HCT116 (cell line): ENCODE results near the gene GRIK4. TPM values are rescaled to one million over a fixed set of nuclear protein-coding genes. Genes with fewer than 3 reads are reported as not detected.

Experiments used
- ATAC-seq: fragments of 200-7000 bp; cut with Tn5 transposase; 2 replicates; pipeline ENCODE4 v1.9.1; 2020; ENCODE audit warnings: mild to moderate bottlenecking, moderate library complexity
- BruUV-seq: library from RNA; stranded (reverse); fragments of 400-500 nt; replicated peaks from 2 replicates; lab custom pipeline; 2021; lab: Mats Ljungman, UMichigan
- CTCF ChIA-PET: fragments of 300-600 bp; sonication (Branson Sonifier 250); formaldehyde crosslinking; loops from one replicate; lab custom pipeline; 2021; ENCODE audit warnings: antibody characterized with exemption; lab: Charles Lee
- POLR2A ChIA-PET: fragments of 300-600, 350-600 bp; sonication (Branson Sonifier 250); formaldehyde crosslinking; loops from one replicate; lab custom pipeline; 2021; ENCODE audit warnings: antibody characterized with exemption; lab: Charles Lee
- RAD21 ChIA-PET, 2 experiments: fragments of 300-600 bp; sonication (Branson Sonifier 250); formaldehyde crosslinking; loops; one replicate each; lab custom pipeline; 2023; ENCODE audit warnings: low total read pairs in 2 of 2; ENCODE audit not compliant: uncharacterized antibody in 2 of 2, unreplicated experiment in 2 of 2, low non-redundant PET in 1 of 2; lab: Charles Lee
- DNase-seq: peaks from one replicate; pipeline ENCODE4 v3.0.0-alpha.2; 2010; ENCODE audit warnings: low read depth, low spot score
- H2AFZ ChIP-seq: fragments of 200-600 bp; shearing (Covaris generic), sonication (generic); 2 replicates; pipeline ENCODE4 v1.6.1; 2017; ENCODE audit warnings: low read depth, mixed run types, mixed read lengths, antibody characterized with exemption, low read length; ENCODE audit not compliant: poor library complexity, severe bottlenecking
- H3K27ac ChIP-seq: 2 replicates; pipeline ENCODE4 v1.5.1; 2012; ENCODE audit warnings: low read depth, low read length
- H3K27me3 ChIP-seq: fragments of 200-600 bp; sonication (generic); 2 replicates; pipeline ENCODE4 v1.6.1; 2016; ENCODE audit warnings: mixed run types, low read length, mixed read lengths; ENCODE audit not compliant: insufficient read depth
- H3K36me3 ChIP-seq, 2 experiments: fragments of 200-500 bp in 1 of 2; fragments of 200-600 bp in 1 of 2; sonication (Bioruptor generic) in 1 of 2; sonication (generic) in 1 of 2; 2 replicates each; pipeline versions ENCODE4 v1.5.1 to v1.6.1; 2014 to 2016; ENCODE audit warnings: low read length in 2 of 2, inconsistent platforms in 1 of 2, mixed read lengths in 1 of 2, mixed run types in 1 of 2; ENCODE audit not compliant: insufficient read depth in 2 of 2, control insufficient read depth in 1 of 2
- H3K4me1 ChIP-seq, 2 experiments: fragments of 200-600 bp in 1 of 2; sonication (generic) in 1 of 2; 2 replicates each; pipeline versions ENCODE4 v1.5.1 to v1.6.1; 2012 to 2017; ENCODE audit warnings: low read length in 2 of 2, inconsistent platforms in 1 of 2, mild to moderate bottlenecking in 1 of 2, mixed read lengths in 1 of 2, mixed run types in 1 of 2, moderate library complexity in 1 of 2; ENCODE audit not compliant: insufficient read depth in 2 of 2, control insufficient read depth in 1 of 2
- H3K4me2 ChIP-seq: fragments of 200-600 bp; sonication (generic); 2 replicates; pipeline ENCODE4 v1.6.1; 2017; ENCODE audit warnings: mixed run types, low read length, mixed read lengths
- H3K4me3 ChIP-seq, 2 experiments: fragments of 200-600 bp in 1 of 2; sonication (generic) in 1 of 2; replicated peaks in 1 of 2; 2 replicates each; pipeline ENCODE4 v1.5.1; 2011 to 2016; ENCODE audit warnings: low read length in 2 of 2, control low read depth in 1 of 2, low read depth in 1 of 2, mild to moderate bottlenecking in 1 of 2, mixed read lengths in 1 of 2, mixed run types in 1 of 2
- H3K79me2 ChIP-seq: fragments of 200-600 bp; sonication (generic); 2 replicates; pipeline ENCODE4 v1.6.1; 2017; ENCODE audit warnings: mild to moderate bottlenecking, mixed run types, low read length, moderate library complexity, mixed read lengths; ENCODE audit not compliant: insufficient read depth
- H3K9ac ChIP-seq: fragments of 200-600 bp; sonication (generic); 2 replicates; pipeline ENCODE4 v1.6.1; 2016; ENCODE audit warnings: low read length, mixed read lengths
- H3K9me2 ChIP-seq: fragments of 200-600 bp; sonication (generic), shearing (Covaris generic); 2 replicates; pipeline ENCODE4 v1.6.1; 2017; ENCODE audit warnings: mixed run types, mild to moderate bottlenecking, moderate library complexity; ENCODE audit not compliant: insufficient read depth
- H3K9me3 ChIP-seq, 2 experiments: fragments of 200-500 bp in 1 of 2; fragments of 200-600 bp in 1 of 2; sonication (Bioruptor generic) in 1 of 2; sonication (generic) in 1 of 2; 2 replicates each; pipeline ENCODE4 v1.6.1; 2014 to 2017; ENCODE audit warnings: low read length in 2 of 2, mixed read lengths in 2 of 2, inconsistent platforms in 1 of 2, low read depth in 1 of 2, mild to moderate bottlenecking in 1 of 2, mixed run types in 1 of 2, moderate library complexity in 1 of 2; ENCODE audit not compliant: control insufficient read depth in 1 of 2, insufficient read depth in 1 of 2
- H4K20me1 ChIP-seq: fragments of 200-600 bp; sonication (generic), shearing (Covaris generic); 2 replicates; pipeline ENCODE4 v1.6.1; 2017; ENCODE audit warnings: mixed run types, mild to moderate bottlenecking, moderate library complexity; ENCODE audit not compliant: insufficient read depth
- EZH2 ChIP-seq: fragments of 200-600 bp; sonication (generic); IDR thresholded peaks from 2 replicates; pipeline ENCODE4 v1.6.1; 2017; ENCODE audit warnings: antibody characterized with exemption, mixed run types
- FOSL1 ChIP-seq: IDR thresholded peaks from 2 replicates; pipeline ENCODE4 v1.6.1; 2012; ENCODE audit warnings: low read depth
- JUND ChIP-seq: IDR thresholded peaks from 2 replicates; pipeline ENCODE4 v1.6.1; 2012
- POLR2A ChIP-seq: IDR thresholded peaks from 2 replicates; pipeline ENCODE4 v1.7.0; 2011; ENCODE audit warnings: borderline replicate concordance; ENCODE audit not compliant: insufficient read depth, insufficient read length; ENCODE audit errors: extremely low read depth
- RAD21 ChIP-seq: IDR thresholded peaks from 2 replicates; pipeline ENCODE4 v1.6.1; 2012; ENCODE audit warnings: low read depth, mild to moderate bottlenecking
- SIN3A ChIP-seq: IDR thresholded peaks from 2 replicates; pipeline ENCODE4 v1.6.1; 2012; ENCODE audit warnings: low read depth
- SRF ChIP-seq: IDR thresholded peaks from 2 replicates; pipeline ENCODE4 v1.6.1; 2012; ENCODE audit warnings: low read depth
- TCF7L2 ChIP-seq: IDR thresholded peaks from 2 replicates; pipeline ENCODE4 v1.7.0; 2011; ENCODE audit warnings: borderline replicate concordance, inconsistent platforms; ENCODE audit not compliant: insufficient read depth, insufficient read length; ENCODE audit errors: extremely low read depth
- YY1 ChIP-seq: IDR thresholded peaks from 2 replicates; pipeline ENCODE4 v1.6.1; 2011; ENCODE audit warnings: low read length, low read depth, moderate library complexity, mild to moderate bottlenecking; ENCODE audit not compliant: insufficient replicate concordance; ENCODE audit errors: extremely low read depth
- ZNF274 ChIP-seq: fragments of 200-500 bp; sonication (Bioruptor generic); IDR thresholded peaks from 2 replicates; pipeline ENCODE4 v1.6.1; 2014; ENCODE audit warnings: mild to moderate bottlenecking, low read depth, low read length, inconsistent platforms
- intact Hi-C: fragments of 100-400 bp; cut with micrococcal nuclease; formaldehyde crosslinking; loops from 2 replicates; pipeline ENCODE4 v1.10.0; 2022
- total RNA-seq: library from RNA; stranded (reverse); gene quantifications from one replicate; pipeline ENCODE4 v1.2.1, GENCODE V29; 2021; ENCODE audit not compliant: unreplicated experiment
- TF ChIP-seq, protein P1 (sequence below), 3 experiments: fragments of 200-600 bp in 1 of 3; sonication (generic) in 1 of 3; IDR thresholded peaks in 2 of 3; conservative IDR thresholded peaks in 1 of 3; 2 replicates each; pipeline ENCODE4 v1.5.1; 2012 to 2017; ENCODE audit warnings: low read depth in 2 of 3, low read length in 2 of 3, antibody characterized with exemption in 1 of 3, borderline replicate concordance in 1 of 3, control low read depth in 1 of 3, mild to moderate bottlenecking in 1 of 3, mixed read lengths in 1 of 3, mixed run types in 1 of 3, moderate library complexity in 1 of 3; ENCODE audit not compliant: insufficient read depth in 1 of 3
- TF ChIP-seq, protein P2 (sequence below): IDR thresholded peaks from 2 replicates; pipeline ENCODE4 v1.6.1; 2012
- TF ChIP-seq, protein P3 (sequence below): IDR thresholded peaks from 2 replicates; pipeline ENCODE4 v1.6.1; 2012; ENCODE audit warnings: low read depth

GRIK4 gene
- total RNA-seq, 1 experiment from 2014 or later = 0.52 TPM

DNA sequence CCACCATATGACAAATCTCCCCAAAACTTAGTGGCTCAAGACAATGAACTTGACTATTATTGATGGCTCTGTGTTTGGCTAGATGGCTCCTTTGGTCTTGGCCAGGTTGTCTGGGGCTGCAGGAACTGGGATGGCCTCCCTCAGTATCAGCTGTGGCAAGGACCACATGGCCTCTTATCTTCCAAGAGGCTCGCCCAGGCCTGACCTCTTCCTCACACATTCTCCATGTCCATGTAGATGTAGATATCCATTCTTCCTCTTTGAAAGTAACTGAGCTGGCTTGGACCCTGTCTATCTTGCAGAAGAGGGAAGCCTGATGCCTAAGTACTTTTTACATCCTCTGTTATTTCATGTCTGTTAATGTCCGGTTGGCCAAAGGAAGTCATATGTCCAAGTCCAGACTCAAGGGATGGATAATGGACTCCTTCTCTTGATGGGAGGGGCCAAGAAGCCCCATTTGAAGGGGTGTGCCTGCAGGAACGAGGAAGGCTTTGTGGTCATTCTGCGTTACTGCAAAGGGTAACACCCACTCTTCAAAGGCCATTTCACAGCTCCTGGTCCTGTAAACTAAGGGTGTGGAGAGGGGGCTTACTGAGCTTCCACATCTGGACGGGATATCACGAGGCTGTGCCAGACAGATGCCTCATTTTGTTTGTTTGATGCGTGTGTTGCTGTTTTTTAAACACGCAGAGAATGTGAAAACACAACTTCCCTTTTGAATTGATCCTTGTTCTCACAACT, 87.1 kb downstream of the GRIK4 start:
- Histone ChIP-seq H3K9ac (no peak overlapping the region), H3K4me3 (no peak overlapping the region), H4K20me1 (no peaks in the 10 kb centered on the region), H3K4me2 (no peak overlapping the region), H3K27me3 (no peaks in the 10 kb centered on the region), H3K27ac (no peak overlapping the region), H3K9me3 (no peaks in the 10 kb centered on the region), H3K36me3 (no peaks in the 10 kb centered on the region), H3K4me1 (peaks cover 0 to 20% of the 10 kb centered on the region in 2 experiments; a peak in 1 of 4 replicates), H2AFZ (no peak overlapping the region), H3K79me2 (no peaks in the 10 kb centered on the region), H3K9me2 (no peaks in the 10 kb centered on the region)
- intact Hi-C loops = no loop called here
- no TSS peak for BruUV-seq
- no peak for DNase-seq
- ChIA-PET RAD21 (no interaction called here), POLR2A (no interaction called here), CTCF (no interaction called here)
- peak; percentile 76 for ATAC-seq
- TF ChIP-seq, protein P1, sequence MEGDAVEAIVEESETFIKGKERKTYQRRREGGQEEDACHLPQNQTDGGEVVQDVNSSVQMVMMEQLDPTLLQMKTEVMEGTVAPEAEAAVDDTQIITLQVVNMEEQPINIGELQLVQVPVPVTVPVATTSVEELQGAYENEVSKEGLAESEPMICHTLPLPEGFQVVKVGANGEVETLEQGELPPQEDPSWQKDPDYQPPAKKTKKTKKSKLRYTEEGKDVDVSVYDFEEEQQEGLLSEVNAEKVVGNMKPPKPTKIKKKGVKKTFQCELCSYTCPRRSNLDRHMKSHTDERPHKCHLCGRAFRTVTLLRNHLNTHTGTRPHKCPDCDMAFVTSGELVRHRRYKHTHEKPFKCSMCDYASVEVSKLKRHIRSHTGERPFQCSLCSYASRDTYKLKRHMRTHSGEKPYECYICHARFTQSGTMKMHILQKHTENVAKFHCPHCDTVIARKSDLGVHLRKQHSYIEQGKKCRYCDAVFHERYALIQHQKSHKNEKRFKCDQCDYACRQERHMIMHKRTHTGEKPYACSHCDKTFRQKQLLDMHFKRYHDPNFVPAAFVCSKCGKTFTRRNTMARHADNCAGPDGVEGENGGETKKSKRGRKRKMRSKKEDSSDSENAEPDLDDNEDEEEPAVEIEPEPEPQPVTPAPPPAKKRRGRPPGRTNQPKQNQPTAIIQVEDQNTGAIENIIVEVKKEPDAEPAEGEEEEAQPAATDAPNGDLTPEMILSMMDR (IDR thresholded peaks at IDR 0.05 in 2 of 3, conservative IDR thresholded peaks at IDR 0.05 in 1 of 3; ENCODE audit: borderline replicate concordance in 1 of 3, insufficient read depth in 1 of 3, low read depth in 2 of 3, low read length in 2 of 3) = 0 out of 6 replicates have a peak, but pooled peaks of 1 of the 3 experiments have one; percentile 13
- TF ChIP-seq, protein P2, sequence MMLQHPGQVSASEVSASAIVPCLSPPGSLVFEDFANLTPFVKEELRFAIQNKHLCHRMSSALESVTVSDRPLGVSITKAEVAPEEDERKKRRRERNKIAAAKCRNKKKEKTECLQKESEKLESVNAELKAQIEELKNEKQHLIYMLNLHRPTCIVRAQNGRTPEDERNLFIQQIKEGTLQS = no peak
- TF ChIP-seq, all 23 proteins: peak for 1

DNA sequence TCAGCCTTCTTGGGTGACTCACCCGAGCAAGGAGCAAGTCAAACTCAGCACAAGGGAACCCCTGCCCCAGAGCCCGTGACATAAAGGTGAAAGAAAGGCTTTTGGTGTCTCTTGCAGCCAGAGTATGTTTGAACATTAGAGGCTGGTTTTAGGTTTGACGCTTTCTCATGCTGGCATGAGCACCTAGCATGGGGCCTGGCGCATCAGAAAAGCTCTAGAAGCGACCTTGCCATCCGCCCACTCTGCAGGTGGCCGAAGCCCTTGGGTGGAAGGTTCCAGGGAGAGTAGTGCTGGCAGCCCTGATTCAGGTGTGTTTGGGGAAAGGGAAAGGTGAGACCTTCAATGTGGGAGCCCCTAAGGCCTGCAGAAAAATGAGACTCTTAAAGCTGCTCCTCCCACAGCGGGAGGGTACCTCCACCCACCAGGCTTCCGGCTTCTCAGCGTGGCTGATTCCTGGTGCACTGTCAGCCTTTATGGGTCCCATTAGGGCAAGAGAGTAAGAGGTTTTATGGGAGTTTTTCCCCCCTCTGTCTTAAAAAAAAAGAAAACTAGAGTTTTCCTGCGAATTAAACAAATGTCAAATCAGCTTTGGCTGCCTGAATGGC, 88.4 kb downstream of the GRIK4 start:
- H3K9me2 ChIP-seq = no peaks in the 10 kb centered on the region
- ChIA-PET CTCF (no interaction called here), RAD21 (no interaction called here), POLR2A (no interaction called here)
- ATAC-seq (no peak), DNase-seq (no peak)
- H3K4me2 ChIP-seq = no peak overlapping the region
- no peaks in the 10 kb centered on the region for H3K36me3 ChIP-seq
- no peaks in the 10 kb centered on the region for H3K27me3 ChIP-seq
- H3K4me1 ChIP-seq = peaks cover 0 to 20% of the 10 kb centered on the region in 2 experiments; a peak in 1 of 4 replicates
- no peaks in the 10 kb centered on the region for H3K9me3 ChIP-seq
- H3K4me3 ChIP-seq = no peak overlapping the region
- H2AFZ ChIP-seq = no peak overlapping the region
- no peaks in the 10 kb centered on the region for H4K20me1 ChIP-seq
- intact Hi-C loops = no loop called here
- H3K79me2 ChIP-seq = no peaks in the 10 kb centered on the region
- no peak overlapping the region for H3K27ac ChIP-seq
- no peak overlapping the region for H3K9ac ChIP-seq
- BruUV-seq = no TSS peak
- TF ChIP-seq JUND (no peak), SRF (no peak), SIN3A (no peak), TCF7L2 (no peak), POLR2A (no peak), YY1 (no peak), FOSL1 (no peak), EZH2 (no peak), ZNF274 (no peak), RAD21 (no peak)
- TF ChIP-seq, protein P3, sequence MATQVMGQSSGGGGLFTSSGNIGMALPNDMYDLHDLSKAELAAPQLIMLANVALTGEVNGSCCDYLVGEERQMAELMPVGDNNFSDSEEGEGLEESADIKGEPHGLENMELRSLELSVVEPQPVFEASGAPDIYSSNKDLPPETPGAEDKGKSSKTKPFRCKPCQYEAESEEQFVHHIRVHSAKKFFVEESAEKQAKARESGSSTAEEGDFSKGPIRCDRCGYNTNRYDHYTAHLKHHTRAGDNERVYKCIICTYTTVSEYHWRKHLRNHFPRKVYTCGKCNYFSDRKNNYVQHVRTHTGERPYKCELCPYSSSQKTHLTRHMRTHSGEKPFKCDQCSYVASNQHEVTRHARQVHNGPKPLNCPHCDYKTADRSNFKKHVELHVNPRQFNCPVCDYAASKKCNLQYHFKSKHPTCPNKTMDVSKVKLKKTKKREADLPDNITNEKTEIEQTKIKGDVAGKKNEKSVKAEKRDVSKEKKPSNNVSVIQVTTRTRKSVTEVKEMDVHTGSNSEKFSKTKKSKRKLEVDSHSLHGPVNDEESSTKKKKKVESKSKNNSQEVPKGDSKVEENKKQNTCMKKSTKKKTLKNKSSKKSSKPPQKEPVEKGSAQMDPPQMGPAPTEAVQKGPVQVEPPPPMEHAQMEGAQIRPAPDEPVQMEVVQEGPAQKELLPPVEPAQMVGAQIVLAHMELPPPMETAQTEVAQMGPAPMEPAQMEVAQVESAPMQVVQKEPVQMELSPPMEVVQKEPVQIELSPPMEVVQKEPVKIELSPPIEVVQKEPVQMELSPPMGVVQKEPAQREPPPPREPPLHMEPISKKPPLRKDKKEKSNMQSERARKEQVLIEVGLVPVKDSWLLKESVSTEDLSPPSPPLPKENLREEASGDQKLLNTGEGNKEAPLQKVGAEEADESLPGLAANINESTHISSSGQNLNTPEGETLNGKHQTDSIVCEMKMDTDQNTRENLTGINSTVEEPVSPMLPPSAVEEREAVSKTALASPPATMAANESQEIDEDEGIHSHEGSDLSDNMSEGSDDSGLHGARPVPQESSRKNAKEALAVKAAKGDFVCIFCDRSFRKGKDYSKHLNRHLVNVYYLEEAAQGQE = no peak
